NCI-H226 (cell line): ENCODE measurements around the gene VDAC2.
"Not testable (repeated sequence)": the region's sequence is repeated elsewhere in the genome, so short reads cannot be mapped to it uniquely, and the experiment has no call there.

Experiments used
- DNase-seq: peaks from one replicate; pipeline ENCODE4 v3.0.0-alpha.2; 2015

The VDAC2 gene

DNA sequence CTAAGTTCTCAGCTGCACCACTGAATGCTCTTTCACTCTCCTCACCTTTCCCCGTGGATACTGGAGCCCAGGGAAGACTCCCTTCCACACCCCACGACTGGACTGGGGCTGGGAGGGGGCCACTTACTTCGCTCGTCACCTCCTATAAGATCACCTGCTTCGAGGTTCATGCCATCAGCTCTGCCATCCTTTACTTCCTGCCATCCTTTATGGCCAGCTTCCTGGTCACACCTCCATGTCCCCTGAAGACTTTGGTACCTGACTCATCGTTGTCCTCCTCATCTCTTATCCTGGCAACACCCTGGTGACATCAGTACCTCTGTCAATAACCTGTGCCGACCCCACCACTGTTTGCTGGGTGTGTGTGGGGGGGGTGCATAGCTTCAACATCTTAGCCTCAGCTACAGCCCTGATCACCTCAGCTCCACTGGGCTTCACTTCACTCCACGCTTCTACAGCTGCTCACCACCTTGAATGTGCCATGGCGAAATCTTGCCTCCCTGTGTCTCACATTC, 8.7 kb upstream of the VDAC2 start:
- DNase-seq, result no peak

DNA sequence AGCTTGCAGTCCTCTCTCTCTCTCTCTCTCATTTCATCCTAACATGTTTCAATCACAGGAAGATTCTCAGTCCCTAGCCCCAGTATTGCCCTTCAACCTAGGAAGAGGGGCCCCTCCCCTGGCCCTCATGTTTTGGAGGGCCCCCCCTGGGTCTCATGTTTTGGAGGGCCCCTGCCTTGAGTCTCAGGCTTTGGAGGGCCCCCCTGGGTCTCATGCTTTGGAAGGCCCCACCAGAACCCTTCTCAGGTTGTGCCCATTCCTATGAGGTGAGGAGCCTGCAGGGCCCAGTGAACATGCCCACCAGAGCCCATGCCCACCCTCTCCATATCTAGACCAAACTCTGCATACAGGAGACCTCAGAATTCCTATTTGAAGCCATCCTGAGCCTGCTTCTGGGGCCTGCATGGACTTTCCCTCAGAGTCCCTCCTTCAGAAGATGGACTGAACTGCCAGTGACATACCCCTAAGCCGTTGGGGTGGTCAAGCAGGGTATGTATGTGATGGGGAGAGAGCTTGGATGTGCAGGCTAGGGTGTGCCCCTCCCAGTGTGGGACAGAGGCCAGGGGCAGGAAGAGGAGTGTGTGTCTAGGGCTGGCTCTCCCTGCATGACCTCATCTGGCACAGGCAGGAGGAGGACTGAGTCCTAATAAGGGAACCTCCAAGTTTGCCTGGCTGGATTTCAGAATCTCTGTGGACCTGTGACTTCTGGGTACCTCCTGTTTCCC, 8.1 kb upstream of the VDAC2 start:
- peak; percentile 58 for DNase-seq

DNA sequence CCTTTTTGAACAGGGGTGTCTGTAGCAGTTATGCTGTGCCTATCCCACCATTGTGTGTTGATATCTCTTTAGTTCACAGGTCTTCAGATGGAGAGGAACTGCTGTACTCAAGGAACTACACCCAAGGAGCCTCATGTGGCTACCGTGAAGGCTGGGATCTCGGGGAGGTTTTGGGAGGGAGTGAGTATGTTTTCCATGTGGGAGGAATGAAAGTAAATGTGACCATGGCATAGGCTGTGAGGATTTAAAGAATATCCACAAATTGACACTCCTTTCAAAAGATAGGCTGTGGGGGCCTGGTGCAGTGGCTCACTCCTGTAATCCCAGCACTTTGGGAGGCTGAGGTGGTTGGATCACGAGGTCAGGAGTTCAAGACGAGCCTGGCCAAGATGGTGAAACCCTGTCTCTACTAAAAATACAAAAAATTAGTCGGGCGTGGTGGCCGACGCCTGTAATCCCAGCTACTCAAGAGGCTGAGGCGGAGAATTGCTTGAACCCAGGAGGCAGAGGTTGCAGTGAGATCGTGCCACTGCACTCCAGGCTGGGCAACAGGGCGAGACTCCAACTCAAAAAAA, 7.5 kb upstream of the VDAC2 start:
- not testable (repeated sequence) for DNase-seq

DNA sequence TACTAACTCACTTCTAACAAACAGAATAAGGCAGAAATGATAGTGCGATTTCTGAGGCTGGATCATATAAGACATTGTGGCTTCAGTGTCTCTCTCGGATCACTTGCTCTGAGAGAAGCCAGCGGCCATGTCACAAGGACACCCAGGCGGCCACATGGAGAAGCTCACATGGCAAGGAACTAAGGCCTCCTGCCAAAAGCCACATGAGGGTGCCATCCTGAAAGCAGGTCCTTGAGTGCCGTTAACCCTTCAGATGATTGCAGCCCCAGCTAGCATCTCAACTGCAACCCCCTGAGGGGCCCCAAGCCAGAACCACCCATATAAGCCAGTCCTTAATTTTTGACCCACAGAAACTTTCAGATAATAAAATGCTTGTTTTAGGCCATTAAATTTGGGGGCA, 6.9 kb upstream of the VDAC2 start:
- no peak for DNase-seq

DNA sequence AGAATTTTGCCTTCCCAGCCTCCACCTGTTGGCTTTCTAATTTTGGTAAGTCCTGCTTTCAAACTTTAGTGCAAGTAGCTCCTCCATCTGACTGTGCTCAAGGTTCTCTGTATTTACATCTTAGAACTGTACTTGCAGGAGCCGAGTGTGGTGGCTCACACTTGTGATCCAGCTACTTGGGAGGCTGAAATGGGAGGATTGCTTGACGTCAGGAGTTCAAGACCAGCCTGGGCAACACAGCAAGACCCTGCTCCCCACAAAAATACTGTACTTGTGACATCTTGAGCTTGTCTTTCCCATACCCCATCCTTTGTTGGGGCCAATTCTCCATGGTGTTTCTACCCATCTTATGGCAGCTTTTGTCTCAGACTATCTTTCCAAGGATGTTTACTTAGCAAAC, 4.7 kb upstream of the VDAC2 start:
- no peak for DNase-seq

DNA sequence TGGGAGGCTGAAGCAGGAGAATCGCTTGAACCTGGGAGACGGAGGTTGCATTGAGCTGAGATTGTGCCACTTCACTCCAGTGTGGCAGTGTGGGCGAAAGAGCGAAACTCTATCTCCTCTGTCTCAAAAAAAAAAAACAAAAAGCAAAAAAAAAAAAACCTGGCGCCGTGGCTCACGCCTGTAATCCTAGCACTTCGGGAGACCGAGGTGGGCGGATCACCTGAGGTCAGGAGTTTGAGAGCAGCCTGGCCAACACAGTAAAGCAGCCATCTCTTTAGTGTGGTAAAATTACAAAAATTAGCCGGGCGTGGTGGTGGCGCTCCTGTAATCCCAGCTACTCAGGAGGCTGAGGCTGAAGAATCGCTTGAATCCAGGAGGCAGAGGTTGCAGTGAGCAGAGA, 4.0 kb upstream of the VDAC2 start:
- DNase-seq, result not testable (repeated sequence)

DNA sequence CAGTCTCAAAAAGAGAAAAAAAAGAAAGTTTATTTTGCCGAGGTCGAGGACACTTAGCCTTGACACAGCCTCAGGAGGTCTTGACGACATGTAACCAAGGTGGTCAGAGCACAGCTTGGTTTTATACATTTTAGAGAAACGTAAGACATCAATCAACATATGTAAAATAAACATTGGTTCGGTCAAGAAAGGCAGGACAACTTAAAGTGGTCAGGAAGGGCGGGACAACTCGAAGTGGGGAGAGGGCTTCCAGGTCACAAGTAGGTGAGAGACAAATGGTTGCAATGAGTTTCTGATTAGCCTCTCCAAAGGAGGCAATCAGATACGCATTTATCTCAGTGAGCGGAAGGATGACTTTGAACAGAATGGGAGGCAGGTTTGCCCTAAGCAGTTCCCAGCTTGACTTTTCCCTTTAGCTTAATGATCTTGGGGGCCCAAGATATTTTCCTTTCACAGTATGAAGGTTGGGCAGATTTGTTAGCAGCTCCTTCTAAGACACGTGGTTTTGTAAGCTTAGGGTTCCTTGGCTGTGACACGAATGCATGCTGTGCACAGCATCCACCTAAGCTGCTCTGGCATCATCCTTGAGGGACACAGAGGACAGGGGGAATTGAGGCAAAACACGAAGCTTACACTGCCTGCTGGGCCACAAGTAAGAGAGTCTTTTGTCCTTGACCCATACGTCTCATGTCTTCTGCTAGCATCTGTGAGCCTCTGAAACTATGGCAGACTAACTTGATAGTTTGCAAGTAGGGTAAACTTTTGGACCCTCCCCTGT, 3.3 kb upstream of the VDAC2 start:
- no peak for DNase-seq

DNA sequence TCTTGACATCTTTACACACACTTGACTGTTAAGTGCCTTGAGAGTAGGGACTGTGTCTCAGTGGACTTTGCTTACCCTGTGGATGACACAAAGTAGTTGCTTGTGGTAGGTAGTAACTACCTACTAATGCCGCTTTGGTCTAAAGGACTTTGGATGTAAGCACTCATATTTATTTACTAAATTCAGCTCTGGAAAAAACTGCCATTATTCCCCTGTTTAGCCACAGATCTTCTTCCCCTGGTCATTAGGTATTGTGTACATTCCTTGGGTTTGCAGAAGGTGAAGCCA, 2.8 kb upstream of the VDAC2 start:
- DNase-seq, result no peak

DNA sequence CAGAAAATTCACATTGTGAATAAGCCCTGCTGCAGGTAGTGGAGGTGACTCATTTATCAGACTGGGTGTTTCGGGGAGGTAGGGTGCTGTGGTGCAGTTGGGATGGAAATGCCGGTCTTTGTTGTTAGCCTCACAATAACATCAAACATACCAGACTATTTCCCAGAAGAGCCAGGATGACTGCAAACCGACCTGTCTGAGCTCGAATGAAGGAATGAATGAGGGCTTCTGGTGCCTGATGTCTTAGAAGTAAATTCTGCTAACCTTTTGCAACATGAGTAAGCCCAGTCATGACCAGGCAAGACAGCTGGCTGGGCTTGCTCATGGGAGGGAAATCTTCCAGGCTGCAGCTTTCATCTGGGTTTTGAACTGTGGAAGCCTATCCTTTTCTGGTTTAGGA, 2.4 kb upstream of the VDAC2 start:
- peak; percentile 40 for DNase-seq

DNA sequence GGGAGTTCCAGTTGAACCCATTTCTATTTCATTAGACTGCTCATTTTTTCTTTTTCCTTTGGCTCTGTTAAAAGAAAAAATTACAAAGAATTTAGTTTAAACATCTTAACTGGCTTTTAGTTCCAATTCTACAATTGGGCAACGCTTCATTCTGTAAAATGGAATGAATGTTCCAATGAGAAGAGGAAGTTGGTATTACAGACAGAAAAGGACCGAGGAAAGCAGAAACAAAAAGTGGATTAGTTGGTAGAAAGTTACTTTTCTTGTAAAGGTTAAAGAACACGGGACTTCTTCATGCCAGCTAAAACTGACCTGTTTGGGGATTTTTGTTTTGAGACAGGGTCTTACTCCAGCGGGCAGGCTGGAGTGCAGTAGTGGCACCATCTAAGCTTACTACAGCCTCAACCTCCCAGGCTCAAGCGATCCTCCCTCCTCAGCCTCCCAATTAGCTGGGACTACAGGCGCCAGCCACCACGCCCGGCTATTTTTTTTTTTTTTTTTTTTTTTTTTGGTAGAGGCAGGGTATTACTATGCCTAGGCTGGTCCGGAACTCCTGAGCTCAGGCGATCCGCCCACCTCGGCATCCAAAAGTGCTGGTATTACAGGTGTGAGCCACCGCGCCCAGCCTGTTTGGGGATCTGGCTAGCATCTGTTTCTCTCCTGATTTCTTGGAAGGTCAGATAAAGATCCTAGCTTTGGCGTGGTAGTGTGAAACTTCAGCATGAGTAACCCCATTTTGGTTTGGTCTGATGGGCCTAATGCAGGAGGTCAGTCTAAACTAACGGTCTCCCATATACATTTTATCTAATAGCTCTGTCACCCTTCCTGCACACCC, 1.3 kb upstream of the VDAC2 start:
- no peak for DNase-seq

DNA sequence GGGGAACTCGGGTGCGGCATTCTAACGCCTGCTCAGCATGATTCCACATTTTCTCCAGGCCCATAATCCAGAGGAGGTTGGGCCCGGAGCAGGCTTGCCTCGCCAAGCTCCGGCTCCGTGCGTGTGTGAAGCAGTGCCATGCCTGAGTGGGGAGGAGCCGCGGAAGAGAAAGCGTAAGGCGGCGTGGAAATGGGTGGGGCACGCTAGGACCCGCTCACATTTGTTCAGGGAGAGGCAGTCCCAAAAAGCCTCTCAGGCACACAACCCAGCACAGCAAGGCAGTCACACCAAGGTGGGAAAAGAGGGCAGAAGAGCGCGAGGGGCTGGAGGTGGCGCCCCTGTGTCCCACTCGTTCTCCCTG, 695 bp upstream of the VDAC2 start:
- DNase-seq, result peak; percentile 70

DNA sequence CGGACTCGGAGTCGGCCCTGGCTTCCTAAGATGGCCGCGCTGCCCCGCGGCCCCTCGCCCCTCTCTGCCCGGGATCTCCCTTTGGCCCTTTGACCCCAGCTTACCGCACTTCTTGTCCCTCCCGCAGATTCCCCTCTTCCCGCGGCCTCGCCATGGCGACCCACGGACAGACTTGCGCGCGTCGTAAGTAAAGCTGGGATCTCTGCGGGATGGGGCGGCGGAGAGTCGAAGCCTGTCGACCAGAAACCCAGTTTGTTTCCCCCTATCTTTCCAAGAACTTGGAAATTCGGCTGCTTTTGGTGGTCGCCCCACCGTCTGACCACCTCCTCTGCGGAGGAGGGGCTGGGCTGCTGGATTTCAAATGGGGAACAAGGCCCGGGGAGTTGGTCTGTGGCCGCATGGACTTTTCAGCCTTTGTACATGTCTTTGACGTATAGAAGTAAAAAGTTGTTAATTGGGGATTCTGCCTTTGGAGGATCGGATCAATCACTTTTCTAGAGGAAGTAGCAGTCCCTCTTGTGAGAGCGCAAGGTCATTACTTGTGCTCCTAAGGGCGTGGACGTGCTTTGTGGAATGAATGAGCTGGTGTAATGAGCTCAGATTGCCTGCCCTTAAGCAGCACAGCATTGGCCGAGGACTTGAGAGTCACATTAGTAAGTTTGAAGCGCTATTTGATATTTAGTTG, 553 bp downstream of the VDAC2 start:
- DNase-seq, result no peak

DNA sequence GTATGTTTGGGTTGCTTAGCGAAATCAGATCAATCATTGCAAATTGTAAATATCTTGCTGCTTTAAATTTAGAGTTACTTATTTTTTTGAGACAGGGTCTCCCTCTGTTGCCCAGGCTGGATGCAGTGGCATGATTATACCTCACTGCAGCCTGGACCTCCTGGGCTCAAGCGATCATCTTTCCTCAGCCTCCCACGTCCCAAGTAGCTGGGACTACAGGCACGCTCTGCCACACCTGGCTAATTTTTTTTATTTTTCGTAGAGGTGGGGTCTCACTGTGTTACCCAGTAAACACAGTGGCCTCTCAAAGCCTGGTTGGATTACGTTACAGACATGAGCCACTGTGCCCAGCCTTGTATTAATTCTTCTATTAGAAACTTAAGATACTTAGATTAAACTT, 1.7 kb downstream of the VDAC2 start:
- DNase-seq, result no peak

DNA sequence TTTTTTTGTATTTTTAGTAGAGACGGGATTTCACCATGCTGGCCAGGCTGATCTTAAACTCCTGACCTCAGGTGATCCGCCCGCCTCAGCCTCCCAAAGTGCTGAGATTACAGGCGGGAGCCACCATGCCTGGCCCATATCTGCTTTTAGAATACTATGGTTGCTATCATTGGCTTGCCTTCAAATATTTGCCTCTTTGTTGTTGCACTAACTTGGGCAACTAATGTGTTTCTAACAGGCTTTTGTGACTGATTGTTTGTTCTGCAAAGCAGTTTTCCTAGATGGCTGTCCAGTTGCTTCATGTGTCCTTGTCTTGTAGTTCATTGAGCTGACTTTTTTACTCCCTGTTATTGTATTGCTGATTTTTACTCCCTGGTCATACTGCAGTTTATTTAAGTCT, 9.7 kb downstream of the VDAC2 start:
- DNase-seq, result no peak

DNA sequence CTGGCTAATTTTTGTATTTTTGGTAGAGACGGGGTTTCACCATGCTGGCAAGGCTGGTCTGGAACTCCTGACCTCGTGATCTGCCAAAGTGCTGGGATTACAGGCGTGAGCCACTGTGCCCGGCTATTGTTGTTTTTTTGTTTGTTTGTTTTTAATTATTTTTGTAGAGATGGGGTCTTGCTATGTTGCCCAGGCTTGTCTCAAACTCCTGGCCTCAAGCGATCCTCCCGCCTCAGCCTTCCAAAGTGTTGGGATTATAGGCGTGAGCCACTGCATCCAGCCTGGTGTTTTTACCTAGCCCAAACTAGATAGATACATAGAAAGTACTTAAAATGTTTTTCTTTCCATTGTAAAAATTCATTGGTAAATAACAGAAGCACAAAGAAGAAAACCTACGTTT, 10.9 kb downstream of the VDAC2 start:
- not testable (repeated sequence) for DNase-seq

DNA sequence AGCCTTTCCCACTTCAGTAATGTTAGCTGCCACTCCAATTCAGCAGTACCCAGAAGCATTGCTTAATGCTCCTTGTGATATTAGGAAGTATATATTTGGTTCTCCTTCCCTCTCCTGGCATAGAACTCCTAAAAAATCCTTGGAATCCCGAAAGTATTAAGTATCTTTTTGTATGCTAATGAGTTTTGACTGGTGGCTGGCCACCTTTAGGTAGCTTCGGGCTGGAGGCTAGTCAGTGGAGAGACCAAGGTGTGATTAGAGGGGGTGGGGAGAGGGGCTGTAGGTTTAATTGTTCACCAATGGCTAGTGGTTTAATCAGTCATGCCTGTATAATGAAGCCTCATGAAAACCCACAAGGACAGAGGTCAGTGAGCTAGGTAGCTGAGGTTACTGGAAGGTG, 12.9 kb downstream of the VDAC2 start:
- DNase-seq, result no peak

DNA sequence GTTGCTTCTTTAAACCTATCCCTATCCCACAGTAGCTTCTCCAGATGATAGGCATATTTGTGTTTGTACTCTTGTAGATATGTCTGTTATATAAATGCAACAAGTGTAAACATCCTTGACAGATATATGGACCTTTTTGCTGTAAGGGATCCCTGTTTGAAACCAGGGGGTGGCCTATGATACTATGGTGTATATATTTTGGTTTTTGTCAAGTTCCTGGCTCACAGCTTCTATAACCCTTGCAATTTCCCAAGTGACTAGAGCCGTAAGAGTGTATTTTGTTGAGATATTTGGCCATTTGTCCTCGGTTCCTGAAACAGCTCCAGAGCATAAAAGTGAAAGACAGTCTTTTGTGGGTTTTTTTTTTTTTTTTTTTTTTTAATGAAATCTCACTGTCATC, 15.5 kb downstream of the VDAC2 start:
- DNase-seq, result no peak

DNA sequence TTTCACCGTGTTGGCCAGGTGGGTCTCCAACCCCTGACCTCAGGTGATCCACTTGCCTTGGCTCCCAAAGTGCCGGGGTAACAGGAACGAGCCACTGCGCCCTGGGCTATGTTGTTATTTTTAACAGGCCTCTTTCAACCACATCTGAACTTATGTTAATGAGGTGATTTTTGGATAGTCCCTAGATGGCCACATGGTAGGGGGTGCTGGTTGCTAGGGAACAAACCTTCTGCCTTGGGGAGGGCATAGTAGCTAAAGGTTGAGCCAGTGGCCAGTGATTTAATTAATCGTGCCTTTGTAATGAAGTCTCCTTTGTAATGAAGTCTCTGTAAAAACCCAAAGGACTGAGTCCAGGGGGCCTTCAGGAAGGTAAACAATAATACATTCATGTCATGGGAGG, 16.1 kb downstream of the VDAC2 start:
- DNase-seq, result no peak

DNA sequence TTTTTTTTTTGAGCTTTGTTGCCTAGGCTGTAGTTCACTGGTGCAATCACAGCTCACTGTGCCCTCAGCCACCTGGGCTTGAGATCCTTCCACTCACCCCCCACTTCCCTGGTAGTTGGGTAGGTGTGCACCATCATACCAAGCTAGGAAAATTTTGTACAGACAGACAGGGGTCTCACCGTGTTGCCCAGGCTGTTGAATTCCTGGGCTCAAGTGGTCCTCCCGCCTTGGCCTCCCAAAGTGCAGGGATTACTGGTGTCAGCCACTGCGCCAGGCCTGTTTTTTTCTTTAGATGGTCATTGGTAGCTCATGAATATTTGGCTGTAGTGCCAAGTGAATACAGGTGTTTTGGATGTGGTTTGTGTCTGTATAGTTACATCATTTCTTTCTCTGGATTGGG, 17.7 kb downstream of the VDAC2 start:
- DNase-seq, result no peak

DNA sequence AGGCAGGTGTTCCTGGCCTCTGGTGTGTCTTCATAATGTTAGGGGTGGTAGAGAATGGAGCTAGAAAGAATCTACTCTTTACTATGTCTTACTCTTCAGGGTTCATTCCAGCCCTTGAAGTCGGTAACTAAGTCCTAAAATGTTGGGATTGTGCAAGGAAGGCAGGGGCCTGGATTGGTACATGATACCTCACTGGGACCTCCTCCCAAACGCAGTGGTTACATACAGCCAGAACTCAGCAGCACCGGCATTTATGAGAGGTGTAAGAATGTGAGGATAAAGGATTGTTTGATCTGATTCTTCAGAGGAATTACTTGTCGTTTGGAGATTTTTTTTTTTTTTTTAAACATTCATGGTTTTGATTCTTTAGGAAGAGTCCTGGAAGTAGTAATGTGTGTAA, 18.2 kb downstream of the VDAC2 start:
- no peak for DNase-seq

DNA sequence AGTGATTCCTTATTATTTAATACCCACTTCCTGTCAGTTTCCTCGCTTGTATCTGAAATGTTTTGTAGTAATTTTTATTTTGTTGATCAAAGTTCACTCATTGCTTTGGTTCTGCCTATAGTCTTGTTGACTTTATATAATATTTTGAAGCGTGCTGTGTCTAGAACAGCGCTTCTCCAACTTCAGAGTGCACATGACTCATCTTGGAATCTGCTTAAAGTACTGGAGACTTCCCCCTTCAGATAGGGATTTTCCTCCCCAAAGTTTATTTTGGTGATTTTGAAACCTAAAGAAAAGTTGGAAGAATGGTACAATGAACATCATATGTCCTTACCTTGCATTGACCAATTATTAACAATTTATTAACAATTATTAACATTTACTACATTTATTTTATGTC, 19.4 kb downstream of the VDAC2 start:
- peak; percentile 39 for DNase-seq

DNA sequence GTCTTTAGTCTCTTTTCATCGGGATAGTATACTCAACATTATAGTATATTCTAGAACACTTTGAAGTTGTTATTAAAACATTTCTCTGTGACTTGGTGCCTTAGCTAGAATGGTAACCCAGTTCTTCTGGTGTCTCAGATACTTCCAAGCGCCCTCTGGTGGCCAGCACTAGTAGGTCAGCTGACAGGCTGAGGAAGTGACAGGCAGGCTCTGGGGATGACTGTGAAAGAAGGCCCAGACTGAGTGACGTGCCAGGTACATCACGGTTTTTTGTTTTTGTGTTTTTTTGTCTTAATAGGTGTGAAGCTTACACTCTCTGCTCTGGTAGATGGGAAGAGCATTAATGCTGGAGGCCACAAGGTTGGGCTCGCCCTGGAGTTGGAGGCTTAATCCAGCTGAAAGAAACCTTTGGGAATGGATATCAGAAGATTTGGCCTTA, 20.0 kb downstream of the VDAC2 start:
- DNase-seq, result peak; percentile 77
